Caco-2 (cell line): Measurements from ENCODE around the gene ATP1A1. TPM values are rescaled to one million over a fixed set of nuclear protein-coding genes. Genes with fewer than 3 reads are reported as not detected.

Source experiments
- BruUV-seq: library from RNA; stranded (reverse); fragments of 400-500 nt; replicated peaks from 2 replicates; lab custom pipeline; 2021; lab: Mats Ljungman, UMichigan
- CTCF ChIA-PET: fragments of 300-600 bp; sonication (Branson Sonifier 250); formaldehyde crosslinking; loops from one replicate; lab custom pipeline; 2022; ENCODE audit warnings: antibody characterized with exemption; lab: Charles Lee
- POLR2A ChIA-PET: fragments of 300-600 bp; sonication (Branson Sonifier 250); formaldehyde crosslinking; loops from one replicate; lab custom pipeline; 2022; ENCODE audit warnings: antibody characterized with exemption; lab: Charles Lee
- DNase-seq, 2 experiments: peaks; one replicate each; pipeline versions ENCODE4 v3.0.0 to v3.0.0-alpha.2; 2020 to 2022
- H3K27me3 ChIP-seq: replicated peaks from 2 replicates; pipeline ENCODE4 v1.6.0; 2011; ENCODE audit warnings: low read length; ENCODE audit not compliant: control insufficient read depth, insufficient read depth
- H3K36me3 ChIP-seq: 2 replicates; pipeline ENCODE4 v1.5.1; 2011; ENCODE audit warnings: low read length; ENCODE audit not compliant: control insufficient read depth, insufficient read depth
- H3K4me1 ChIP-seq: fragments of 250-450 bp; sonication (Bioruptor Pico); 2 replicates; pipeline ENCODE4 v1.5.1; 2020; ENCODE audit warnings: mild to moderate bottlenecking
- H3K4me3 ChIP-seq: 2 replicates; pipeline ENCODE4 v1.5.1; 2011; ENCODE audit warnings: low read depth, mild to moderate bottlenecking, control low read depth, low read length
- H3K9me3 ChIP-seq: fragments of 250-450 bp; sonication (Bioruptor Pico); 2 replicates; pipeline ENCODE4 v1.5.1; 2020; ENCODE audit warnings: mild to moderate bottlenecking, moderate library complexity
- H3K27ac Mint-ChIP-seq: one replicate; pipeline ENCODE4 v1.8.0; 2022; ENCODE audit warnings: mixed read lengths; ENCODE audit not compliant: unreplicated experiment
- H3K27me3 Mint-ChIP-seq: one replicate; pipeline ENCODE4 v1.8.0; 2022; ENCODE audit warnings: mixed read lengths; ENCODE audit not compliant: insufficient read depth, unreplicated experiment
- H3K36me3 Mint-ChIP-seq: one replicate; pipeline ENCODE4 v1.8.0; 2022; ENCODE audit warnings: mild to moderate bottlenecking, mixed read lengths; ENCODE audit not compliant: insufficient read depth, unreplicated experiment
- H3K4me1 Mint-ChIP-seq: one replicate; pipeline ENCODE4 v1.8.0; 2022; ENCODE audit warnings: low read depth, mixed read lengths; ENCODE audit not compliant: unreplicated experiment
- H3K4me3 Mint-ChIP-seq: one replicate; pipeline ENCODE4 v1.8.0; 2022; ENCODE audit warnings: mild to moderate bottlenecking, moderate library complexity, mixed read lengths; ENCODE audit not compliant: unreplicated experiment
- H3K9me3 Mint-ChIP-seq: one replicate; pipeline ENCODE4 v1.8.0; 2022; ENCODE audit warnings: mixed read lengths; ENCODE audit not compliant: unreplicated experiment
- intact Hi-C: fragments of 100-400 bp; cut with micrococcal nuclease; formaldehyde crosslinking; loops from one replicate; pipeline ENCODE4 v1.10.0; 2022; ENCODE audit not compliant: unreplicated experiment
- total RNA-seq: library from RNA; stranded (reverse); gene quantifications from 2 replicates; pipeline ENCODE4 v1.2.3, GENCODE V29; 2022
- TF ChIP-seq, protein P1 (sequence below), 2 experiments: fragments of 200-600 bp in 1 of 2; IDR thresholded peaks; 1 replicate in 1 of 2; 2 replicates in 1 of 2; pipeline versions ENCODE4 v1.5.1 to v1.8.0; 2011 to 2022; ENCODE audit warnings: antibody characterized with exemption in 1 of 2, control low read depth in 1 of 2, inconsistent platforms in 1 of 2, low read depth in 1 of 2, low read length in 1 of 2, mild to moderate bottlenecking in 1 of 2, moderate library complexity in 1 of 2; ENCODE audit not compliant: insufficient read depth in 1 of 2, severe bottlenecking in 1 of 2, unreplicated experiment in 1 of 2

The ATP1A1 gene
- total RNA-seq, 1 experiment from 2014 or later, result 508 TPM

DNA sequence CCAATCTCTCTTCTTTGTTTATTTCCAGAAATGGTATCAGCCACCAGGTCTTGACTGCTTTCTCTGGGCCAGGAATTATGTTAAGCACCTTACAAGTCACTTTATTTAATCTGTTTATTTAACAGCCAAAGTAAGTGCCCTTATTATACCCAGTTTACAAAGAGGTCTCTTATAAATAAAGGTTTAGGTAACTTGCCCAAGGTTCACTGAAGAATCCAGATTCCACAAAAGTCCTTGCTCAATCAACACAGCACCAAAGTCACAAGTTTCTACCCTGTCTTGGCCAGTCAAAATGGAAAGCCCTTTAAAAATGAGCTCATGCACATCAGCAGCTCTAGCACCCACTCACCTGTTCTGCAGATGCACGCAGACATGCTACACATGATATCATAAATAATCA, 28.0 kb upstream of the ATP1A1 start:
- Mint-ChIP-seq H3K4me3 (no peak overlapping the region), H3K36me3 (no peaks in the 10 kb centered on the region), H3K27ac (no peak overlapping the region), H3K27me3 (no peaks in the 10 kb centered on the region), H3K4me1 (no peaks in the 10 kb centered on the region), H3K9me3 (no peaks in the 10 kb centered on the region)
- intact Hi-C loops, result no loop called here
- no peaks in the 10 kb centered on the region for H3K36me3 ChIP-seq
- H3K4me1 ChIP-seq, result no peaks in the 10 kb centered on the region
- TF ChIP-seq, protein P1, sequence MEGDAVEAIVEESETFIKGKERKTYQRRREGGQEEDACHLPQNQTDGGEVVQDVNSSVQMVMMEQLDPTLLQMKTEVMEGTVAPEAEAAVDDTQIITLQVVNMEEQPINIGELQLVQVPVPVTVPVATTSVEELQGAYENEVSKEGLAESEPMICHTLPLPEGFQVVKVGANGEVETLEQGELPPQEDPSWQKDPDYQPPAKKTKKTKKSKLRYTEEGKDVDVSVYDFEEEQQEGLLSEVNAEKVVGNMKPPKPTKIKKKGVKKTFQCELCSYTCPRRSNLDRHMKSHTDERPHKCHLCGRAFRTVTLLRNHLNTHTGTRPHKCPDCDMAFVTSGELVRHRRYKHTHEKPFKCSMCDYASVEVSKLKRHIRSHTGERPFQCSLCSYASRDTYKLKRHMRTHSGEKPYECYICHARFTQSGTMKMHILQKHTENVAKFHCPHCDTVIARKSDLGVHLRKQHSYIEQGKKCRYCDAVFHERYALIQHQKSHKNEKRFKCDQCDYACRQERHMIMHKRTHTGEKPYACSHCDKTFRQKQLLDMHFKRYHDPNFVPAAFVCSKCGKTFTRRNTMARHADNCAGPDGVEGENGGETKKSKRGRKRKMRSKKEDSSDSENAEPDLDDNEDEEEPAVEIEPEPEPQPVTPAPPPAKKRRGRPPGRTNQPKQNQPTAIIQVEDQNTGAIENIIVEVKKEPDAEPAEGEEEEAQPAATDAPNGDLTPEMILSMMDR (IDR thresholded peaks at IDR 0.05; ENCODE audit: insufficient read depth in 1 of 2, low read depth in 1 of 2, low read length in 1 of 2, severe bottlenecking in 1 of 2, unreplicated experiment in 1 of 2), result no peak
- no peak overlapping the region for H3K4me3 ChIP-seq
- CTCF ChIA-PET, result no interaction called here
- POLR2A ChIA-PET, result no interaction called here
- BruUV-seq, result no TSS peak
- no peaks in the 10 kb centered on the region for H3K27me3 ChIP-seq
- no peaks in the 10 kb centered on the region for H3K9me3 ChIP-seq
- DNase-seq, result no peak

DNA sequence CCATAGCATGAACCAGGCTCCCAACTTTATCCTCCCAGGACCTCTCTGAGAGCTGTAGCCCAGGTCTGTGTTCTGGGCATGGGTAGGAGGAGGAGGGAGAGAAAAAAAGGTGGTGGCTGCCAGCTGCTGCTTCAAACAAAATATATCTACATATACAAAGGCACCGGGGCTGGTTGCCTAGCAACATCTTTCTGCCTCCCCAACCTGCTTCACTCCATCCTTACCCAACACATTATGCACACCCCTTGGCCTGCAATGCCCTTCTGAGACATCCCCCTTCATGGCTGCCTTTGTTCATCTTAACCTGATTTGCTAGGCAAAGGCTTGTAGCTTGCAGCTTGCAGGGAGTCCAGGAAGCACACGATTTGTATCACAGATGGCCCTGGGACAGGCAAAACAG, 27.2 kb upstream of the ATP1A1 start:
- ChIA-PET POLR2A (no interaction called here), CTCF (no interaction called here)
- no peak overlapping the region for H3K27ac Mint-ChIP-seq

DNA sequence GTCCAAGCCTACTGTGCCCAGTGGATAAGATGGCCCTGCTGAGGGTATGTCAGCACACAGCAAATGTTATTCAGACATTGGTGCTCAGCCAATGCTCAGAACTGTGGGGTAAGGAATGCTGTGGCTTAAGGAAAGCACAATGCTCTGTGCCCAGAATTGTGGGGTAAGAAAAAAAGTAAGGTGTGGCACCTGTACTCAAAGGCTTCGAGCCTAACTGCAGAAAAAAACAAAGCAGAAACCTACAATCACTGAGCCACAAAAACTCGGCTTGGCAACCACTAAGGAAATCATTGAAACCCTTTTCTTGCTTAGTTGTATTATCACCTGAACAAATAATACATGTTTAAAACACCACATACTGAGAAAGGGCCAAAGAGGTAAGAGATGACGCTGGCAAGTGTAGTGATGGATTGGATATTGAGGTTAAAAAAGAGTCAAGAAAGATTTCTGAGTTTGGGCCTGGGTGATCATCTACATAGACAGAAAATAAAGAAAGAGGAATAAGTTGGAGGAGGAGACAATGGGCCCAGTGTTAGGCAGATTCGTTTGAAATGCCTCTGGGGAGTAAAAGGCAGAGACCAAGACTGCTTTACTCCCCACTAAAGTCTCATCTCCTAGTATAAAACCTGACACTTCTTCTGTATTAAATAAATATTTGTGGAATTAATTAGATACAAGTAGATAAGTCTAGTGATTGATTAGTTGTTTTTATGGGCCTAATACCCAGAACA, 25.9 kb upstream of the ATP1A1 start:
- no TSS peak for BruUV-seq
- TF ChIP-seq, protein P1 (IDR thresholded peaks at IDR 0.05; ENCODE audit: insufficient read depth in 1 of 2, low read depth in 1 of 2, low read length in 1 of 2, severe bottlenecking in 1 of 2, unreplicated experiment in 1 of 2), result no peak
- H3K27me3 Mint-ChIP-seq, result no peaks in the 10 kb centered on the region
- no peak overlapping the region for H3K4me3 Mint-ChIP-seq
- ChIA-PET POLR2A (no interaction called here), CTCF (no interaction called here)
- no peaks in the 10 kb centered on the region for H3K4me1 Mint-ChIP-seq
- no peak overlapping the region for H3K27ac Mint-ChIP-seq
- intact Hi-C loops, result no loop called here
- Histone ChIP-seq H3K4me3 (no peak overlapping the region), H3K36me3 (no peaks in the 10 kb centered on the region), H3K4me1 (no peaks in the 10 kb centered on the region), H3K27me3 (no peaks in the 10 kb centered on the region), H3K9me3 (no peaks in the 10 kb centered on the region)
- no peak for DNase-seq
- H3K9me3 Mint-ChIP-seq, result no peaks in the 10 kb centered on the region
- H3K36me3 Mint-ChIP-seq, result no peaks in the 10 kb centered on the region

More for the DNA sequence above, 27.2 kb upstream of the ATP1A1 start:
- Histone ChIP-seq H3K27me3 (no peaks in the 10 kb centered on the region), H3K4me3 (no peak overlapping the region), H3K9me3 (no peaks in the 10 kb centered on the region), H3K4me1 (no peaks in the 10 kb centered on the region), H3K36me3 (no peaks in the 10 kb centered on the region)
- Mint-ChIP-seq H3K9me3 (no peaks in the 10 kb centered on the region), H3K4me1 (no peaks in the 10 kb centered on the region), H3K4me3 (no peak overlapping the region), H3K36me3 (no peaks in the 10 kb centered on the region), H3K27me3 (no peaks in the 10 kb centered on the region)
- intact Hi-C loops, result no loop called here
- no TSS peak for BruUV-seq
- no peak for DNase-seq
- TF ChIP-seq, protein P1 (IDR thresholded peaks at IDR 0.05; ENCODE audit: insufficient read depth in 1 of 2, low read depth in 1 of 2, low read length in 1 of 2, severe bottlenecking in 1 of 2, unreplicated experiment in 1 of 2), result no peak
